CD4-positive, alpha-beta T cell treated with Interleukin-6 for 4 hours (primary cell): ENCODE results near the gene RAMP2.

Experiments
- DNase-seq: peaks from one replicate; pipeline ENCODE4 v3.0.0-alpha.2; 2020; ENCODE audit warnings: mixed read lengths

Gene RAMP2

DNA sequence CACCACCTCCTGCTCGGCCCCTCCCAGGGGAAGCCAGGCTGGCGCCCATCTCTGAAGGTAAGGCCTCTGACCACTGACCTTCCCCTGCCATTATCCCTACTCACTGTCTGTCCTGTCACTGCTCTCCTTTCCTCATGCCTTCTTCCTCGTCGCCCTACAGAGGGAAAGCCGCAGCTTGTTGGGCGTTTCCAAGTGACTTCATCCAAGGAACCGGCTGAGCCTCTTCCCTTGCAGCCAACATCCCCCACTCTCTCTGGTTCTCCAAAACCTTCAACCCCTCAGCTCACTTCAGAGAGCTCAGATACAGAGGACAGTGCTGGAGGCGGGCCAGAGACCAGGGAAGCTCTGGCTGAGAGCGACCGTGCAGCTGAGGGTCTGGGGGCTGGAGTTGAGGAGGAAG lies 34.4 kb downstream of the RAMP2 start:
- DNase-seq, result no peak

DNA sequence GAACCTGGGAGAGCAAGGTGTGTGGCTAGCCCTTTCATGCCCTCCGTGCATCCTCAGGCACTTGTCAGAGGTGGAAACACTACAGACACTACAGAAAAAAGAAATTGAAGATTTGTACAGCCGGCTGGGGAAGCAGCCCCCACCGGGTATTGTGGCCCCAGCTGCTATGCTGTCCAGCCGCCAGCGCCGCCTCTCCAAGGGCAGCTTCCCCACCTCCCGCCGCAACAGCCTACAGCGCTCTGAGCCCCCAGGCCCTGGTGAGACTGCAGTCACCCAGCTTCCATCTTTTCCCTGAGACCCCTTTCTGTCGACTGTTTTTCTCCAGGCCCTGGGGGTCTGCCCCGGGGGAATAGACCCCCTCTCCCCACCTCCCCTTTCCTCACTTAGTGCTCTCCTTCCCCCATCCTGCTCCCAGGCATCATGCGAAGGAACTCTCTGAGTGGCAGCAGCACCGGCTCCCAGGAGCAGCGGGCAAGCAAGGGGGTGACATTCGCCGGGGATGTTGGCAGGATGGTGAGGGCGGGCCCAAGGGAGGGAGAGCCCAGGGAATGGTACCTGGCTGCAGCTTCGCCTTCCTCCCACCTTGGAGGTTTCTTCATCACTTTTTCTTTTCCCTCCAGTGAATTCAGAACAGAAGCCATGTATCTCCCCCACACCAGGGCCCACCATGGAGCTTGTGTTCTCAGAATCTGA lies 35.2 kb downstream of the RAMP2 start:
- DNase-seq, result no peak

DNA sequence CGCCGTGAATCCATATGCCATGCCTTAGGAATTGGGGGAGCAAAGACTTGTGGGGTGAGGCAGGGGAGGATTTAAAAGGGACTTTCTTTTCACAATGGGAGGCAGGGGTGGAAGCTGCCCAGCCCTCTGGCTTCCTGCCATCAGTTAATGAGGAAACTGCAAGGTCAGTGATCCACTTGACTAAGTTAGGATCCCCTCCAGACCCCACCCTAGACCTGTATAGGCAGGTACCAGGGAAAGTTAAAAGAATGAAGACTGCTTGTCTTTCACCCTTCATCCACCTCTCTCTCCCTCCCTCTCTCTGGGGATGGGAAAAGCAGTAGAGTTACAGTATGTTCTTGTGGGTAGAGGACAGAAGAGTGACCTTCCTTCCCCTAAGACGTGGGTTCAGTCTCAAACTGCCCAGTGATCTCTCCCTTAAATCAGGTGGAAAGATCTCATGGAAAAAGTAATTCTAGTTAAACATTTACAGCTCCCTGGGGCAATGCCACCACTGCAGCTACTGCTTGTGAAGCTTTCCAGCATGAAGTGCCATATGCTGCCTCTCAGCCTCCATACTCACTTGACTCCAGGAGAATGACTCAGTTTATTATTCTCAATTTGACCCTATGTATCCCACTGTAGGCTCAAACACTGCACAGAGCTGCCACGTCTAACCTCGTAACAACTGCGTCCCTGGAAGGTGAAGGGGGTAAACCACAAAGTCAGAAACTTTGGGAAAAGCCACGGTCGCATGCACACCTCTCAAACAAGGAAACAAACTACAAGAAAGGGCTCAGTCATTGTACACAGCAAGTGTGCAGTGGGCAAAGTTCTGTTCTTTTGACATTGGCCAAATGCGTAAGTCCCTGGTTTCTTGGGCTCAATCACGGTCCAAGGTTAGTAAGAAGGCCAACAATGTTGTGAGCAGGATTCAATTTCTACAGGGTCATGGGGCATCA lies 36.3 kb downstream of the RAMP2 start:
- DNase-seq, result no peak

DNA sequence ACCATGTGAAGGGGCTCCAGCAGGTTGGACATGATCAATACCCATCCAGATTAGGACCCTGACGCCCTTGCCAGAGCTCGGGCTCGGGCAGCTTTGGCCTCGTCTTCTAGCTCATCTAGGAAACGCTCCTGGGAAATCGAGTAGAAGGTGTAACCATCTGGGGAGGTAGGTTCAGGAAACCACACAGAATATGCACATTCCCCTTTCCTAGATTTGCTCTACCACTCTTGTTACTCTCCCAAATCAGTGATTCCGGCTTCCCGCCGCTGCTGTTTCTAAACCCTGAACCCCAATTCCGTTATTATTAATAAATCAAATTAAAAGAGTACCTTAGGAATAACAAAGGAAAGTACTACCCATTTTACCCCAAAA lies 37.0 kb downstream of the RAMP2 start:
- DNase-seq, result no peak

DNA sequence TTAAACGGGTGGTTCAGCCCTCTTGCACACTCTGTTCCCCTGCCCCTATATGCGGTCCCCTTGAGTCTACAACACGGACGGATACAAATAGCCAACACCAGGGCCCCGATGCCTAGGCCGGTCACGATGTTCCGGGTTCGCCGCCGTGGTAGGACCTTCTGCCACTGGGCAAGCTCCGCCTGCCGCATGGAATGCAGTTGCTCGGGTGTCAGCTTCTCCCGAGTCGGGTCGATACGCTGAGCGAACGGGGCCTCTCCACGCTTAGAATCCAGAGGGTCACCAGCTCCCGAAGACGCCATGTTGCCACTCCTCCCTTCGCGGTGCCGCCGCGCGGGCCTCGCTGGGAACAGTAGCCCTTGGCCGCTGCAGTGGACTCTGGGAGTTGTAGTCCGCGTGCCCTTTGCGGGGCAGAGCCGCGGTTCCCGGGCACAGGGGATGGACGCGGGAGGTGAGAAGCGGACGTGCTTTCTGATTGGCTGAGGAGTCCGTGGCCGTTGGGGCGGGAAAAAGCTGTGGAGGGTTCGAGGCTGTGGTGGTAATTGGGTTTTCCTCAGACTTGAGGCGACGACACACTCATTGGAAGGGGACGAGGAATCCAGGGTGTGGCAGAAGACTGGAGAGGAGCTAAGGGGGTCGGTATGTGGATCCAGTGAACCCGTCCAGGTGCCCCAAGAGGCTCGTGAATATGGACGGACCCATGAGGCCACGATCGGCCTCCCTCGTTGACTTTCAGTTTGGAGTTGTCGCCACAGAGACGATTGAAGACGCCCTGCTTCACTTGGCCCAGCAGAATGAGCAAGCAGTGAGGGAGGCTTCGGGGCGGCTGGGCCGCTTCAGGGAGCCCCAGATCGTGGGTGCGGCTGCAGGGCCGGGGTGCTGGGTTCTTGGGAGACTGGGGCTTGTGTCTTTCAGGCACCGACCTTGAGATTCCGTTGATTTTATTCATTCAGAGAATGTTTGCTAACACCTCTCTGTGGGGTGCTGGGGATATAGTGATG lies 37.7 kb downstream of the RAMP2 start, which contains the start of the genes CNTD1 and COA3:
Gene CNTD1 (plus strand): TSS at position 479 of the 998 bp plus-strand sequence. CDS start 207 bp downstream, at position 686.
Gene COA3 (minus strand): TSS at position 322 of the 998 bp plus-strand sequence. CDS start 23 bp downstream, at position 299.
- DNase-seq, result peak; percentile 78

DNA sequence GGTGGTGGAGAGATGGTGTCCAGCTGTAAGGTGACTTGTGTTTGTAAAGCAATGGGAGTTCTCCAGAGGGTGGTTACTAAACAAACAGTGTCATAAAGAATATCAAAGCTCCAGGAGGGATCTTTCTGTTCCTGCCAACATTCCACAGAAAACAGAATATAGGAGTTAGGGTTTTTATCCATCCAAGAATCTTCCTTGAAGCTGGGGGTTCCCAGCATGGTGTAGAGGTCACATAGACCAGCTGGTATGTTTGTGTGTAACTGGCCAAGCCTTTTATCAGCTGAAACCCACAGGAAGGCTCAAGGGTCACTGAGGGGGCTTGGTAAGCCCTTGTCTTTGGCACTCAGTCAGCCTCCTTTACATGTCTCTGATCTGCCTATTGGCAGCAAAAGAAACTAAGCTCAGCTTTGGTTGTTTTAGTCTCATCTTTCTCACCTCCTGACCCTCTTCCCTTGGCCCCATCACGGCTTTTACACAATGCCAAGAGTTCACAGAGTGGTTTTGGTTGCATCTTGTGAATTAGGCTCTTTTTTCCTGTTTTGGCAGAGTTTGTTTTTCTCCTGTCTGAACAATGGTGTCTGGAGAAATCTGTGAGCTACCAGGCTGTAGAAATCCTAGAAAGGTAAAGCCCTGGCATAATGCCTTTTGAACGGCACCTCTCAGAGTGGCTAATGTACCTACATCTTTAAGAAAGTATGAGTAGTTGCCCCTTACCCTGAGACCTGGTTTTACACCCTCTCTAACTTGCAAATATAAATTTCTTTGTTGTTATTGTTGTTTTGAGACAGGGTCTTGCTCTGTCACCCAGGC lies 42.3 kb downstream of the RAMP2 start:
- no peak for DNase-seq

DNA sequence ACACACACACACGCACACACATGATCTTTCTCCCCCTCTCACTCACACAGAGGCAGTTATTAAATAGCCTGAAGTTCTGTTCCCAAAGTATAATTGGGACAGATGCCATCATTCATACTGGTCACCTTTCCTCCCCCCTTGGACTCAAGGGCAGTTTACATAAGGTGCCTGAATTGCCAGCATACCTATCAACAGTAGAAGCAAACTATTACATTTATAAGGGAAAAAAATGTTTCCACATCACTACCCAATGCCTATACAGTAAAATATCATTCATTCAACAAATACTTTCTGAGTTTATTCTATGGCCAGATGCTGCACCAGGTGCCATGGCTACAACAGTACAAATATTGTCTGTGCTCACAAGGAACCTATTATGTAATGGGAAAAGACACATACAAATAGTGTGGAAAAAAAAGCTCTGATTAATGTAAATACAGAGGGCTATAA lies 43.9 kb downstream of the RAMP2 start:
- no peak for DNase-seq

DNA sequence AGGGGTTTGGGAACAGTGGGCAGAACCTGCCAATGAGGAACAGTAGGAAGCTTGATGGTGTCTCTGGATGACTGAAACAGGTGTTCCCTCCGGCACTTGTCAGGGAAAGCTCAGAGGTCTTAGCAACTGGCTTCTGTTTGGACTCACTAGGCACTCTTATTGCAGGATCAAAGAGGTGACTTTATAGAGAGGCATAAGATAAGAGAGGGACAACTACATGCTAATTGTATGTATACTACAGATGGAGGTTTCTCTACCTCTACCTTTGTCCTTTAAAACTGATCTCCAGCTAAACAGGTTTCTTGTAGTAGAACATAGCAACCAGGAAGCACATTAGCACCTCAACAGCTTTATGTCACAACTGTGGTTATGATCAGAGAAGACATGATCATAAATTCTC lies 45.2 kb downstream of the RAMP2 start:
- no peak for DNase-seq

DNA sequence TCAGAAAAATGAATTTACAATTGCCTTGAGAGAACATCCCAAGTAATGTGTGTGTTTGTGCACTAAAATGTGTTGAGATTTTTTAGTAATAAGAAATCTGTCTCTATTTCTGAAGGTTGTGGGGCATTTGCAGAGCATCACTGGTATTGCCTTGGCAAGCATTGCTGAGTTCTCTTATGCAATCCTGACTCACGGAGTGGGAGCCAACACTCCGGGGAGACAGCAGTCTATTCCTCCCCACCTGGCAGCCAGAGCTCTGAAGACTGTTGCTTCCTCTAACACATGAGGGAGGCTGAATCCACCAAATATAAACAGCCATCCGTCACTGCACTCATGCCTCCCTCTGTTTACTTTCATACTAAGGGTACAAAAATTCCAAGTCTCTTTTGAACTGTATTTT lies 48.2 kb downstream of the RAMP2 start:
- DNase-seq, result no peak
